HFFc6 (cell line): ENCODE data around the gene TBX20. TPM values are rescaled to one million over a fixed set of nuclear protein-coding genes. Genes with fewer than 3 reads are reported as not detected.

ENCODE experiments used
- DNase-seq: peaks from one replicate; pipeline ENCODE4 v3.0.0-alpha.2; 2018
- H3K27ac Mint-ChIP-seq: 2 replicates; pipeline ENCODE4 v1.8.0; 2020; ENCODE audit warnings: mild to moderate bottlenecking, mixed read lengths
- H3K27me3 Mint-ChIP-seq: 2 replicates; pipeline ENCODE4 v1.8.0; 2021; ENCODE audit warnings: mild to moderate bottlenecking, moderate library complexity, mixed read lengths; ENCODE audit not compliant: insufficient read depth
- H3K36me3 Mint-ChIP-seq: 2 replicates; pipeline ENCODE4 v1.8.0; 2021; ENCODE audit warnings: low read depth, mixed read lengths
- H3K4me1 Mint-ChIP-seq: 2 replicates; pipeline ENCODE4 v1.8.0; 2020; ENCODE audit warnings: low read depth, mixed read lengths
- H3K4me3 Mint-ChIP-seq: 2 replicates; pipeline ENCODE4 v1.8.0; 2020; ENCODE audit warnings: mild to moderate bottlenecking, moderate library complexity, mixed read lengths
- H3K9me3 Mint-ChIP-seq: 2 replicates; pipeline ENCODE4 v1.8.0; 2020; ENCODE audit warnings: mild to moderate bottlenecking, mixed read lengths
- total RNA-seq, 6 experiments: library from RNA; stranded (reverse); fragmentation: NEBNext Ultra II Directional; extraction: Animal tissue kit (Norgen Biotek cat#: 25700); gene quantifications; 2 replicates in 1 of 6; 3 replicates in 5 of 6; pipeline ENCODE4 v1.2.3, GENCODE V29; 2021
- TF ChIP-seq, protein P1 (sequence below): fragments of 200-600 bp; sonication (generic); IDR thresholded peaks from 2 replicates; pipeline ENCODE4 v1.5.0; 2021; ENCODE audit warnings: antibody characterized with exemption, mild to moderate bottlenecking

TBX20 gene
- total RNA-seq, 6 experiments from 2014 or later = not detected

- Mint-ChIP-seq H3K27ac (no peak overlapping the region), H3K4me1 (no peaks in the 10 kb centered on the region), H3K27me3 (peaks cover 54% of the 10 kb centered on the region), H3K9me3 (peaks cover 18% of the 10 kb centered on the region; the same call in 1 of the 2 replicates), H3K4me3 (no peak overlapping the region), H3K36me3 (no peaks in the 10 kb centered on the region)
- DNase-seq = no peak
- TF ChIP-seq, protein P1, sequence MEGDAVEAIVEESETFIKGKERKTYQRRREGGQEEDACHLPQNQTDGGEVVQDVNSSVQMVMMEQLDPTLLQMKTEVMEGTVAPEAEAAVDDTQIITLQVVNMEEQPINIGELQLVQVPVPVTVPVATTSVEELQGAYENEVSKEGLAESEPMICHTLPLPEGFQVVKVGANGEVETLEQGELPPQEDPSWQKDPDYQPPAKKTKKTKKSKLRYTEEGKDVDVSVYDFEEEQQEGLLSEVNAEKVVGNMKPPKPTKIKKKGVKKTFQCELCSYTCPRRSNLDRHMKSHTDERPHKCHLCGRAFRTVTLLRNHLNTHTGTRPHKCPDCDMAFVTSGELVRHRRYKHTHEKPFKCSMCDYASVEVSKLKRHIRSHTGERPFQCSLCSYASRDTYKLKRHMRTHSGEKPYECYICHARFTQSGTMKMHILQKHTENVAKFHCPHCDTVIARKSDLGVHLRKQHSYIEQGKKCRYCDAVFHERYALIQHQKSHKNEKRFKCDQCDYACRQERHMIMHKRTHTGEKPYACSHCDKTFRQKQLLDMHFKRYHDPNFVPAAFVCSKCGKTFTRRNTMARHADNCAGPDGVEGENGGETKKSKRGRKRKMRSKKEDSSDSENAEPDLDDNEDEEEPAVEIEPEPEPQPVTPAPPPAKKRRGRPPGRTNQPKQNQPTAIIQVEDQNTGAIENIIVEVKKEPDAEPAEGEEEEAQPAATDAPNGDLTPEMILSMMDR = no peak
Observed at GRCh38 chr7:35254496-35255442, 869 bp upstream of the TBX20 start.

DNA sequence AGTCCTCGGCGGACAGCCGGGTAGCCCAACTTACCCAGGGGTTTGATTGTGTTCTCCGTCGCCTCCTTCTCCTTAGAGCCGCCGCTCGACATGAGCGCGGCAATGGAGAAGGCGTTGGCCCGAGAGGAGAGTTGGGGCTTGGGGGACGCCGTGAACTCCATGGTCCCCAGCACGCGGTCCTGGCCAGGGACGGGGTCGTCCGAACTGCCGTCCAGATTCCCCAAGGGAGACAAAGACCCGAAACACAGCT, 515 bp downstream of the TBX20 start:
- peaks cover 14% of the 10 kb centered on the region; the same call in 1 of the 2 replicates for H3K9me3 Mint-ChIP-seq
- H3K27me3 Mint-ChIP-seq = peaks cover 55% of the 10 kb centered on the region
- no peaks in the 10 kb centered on the region for H3K36me3 Mint-ChIP-seq
- H3K4me1 Mint-ChIP-seq = no peaks in the 10 kb centered on the region
- TF ChIP-seq, protein P1 = no peak
- DNase-seq = no peak
- no peak overlapping the region for H3K27ac Mint-ChIP-seq
- no peak overlapping the region for H3K4me3 Mint-ChIP-seq

GRCh38 chr7:35252612-35253459, 1.1 kb downstream of the TBX20 start:
- Mint-ChIP-seq H3K36me3 (no peaks in the 10 kb centered on the region), H3K27me3 (peaks cover 55% of the 10 kb centered on the region)
- DNase-seq = no peak

DNA sequence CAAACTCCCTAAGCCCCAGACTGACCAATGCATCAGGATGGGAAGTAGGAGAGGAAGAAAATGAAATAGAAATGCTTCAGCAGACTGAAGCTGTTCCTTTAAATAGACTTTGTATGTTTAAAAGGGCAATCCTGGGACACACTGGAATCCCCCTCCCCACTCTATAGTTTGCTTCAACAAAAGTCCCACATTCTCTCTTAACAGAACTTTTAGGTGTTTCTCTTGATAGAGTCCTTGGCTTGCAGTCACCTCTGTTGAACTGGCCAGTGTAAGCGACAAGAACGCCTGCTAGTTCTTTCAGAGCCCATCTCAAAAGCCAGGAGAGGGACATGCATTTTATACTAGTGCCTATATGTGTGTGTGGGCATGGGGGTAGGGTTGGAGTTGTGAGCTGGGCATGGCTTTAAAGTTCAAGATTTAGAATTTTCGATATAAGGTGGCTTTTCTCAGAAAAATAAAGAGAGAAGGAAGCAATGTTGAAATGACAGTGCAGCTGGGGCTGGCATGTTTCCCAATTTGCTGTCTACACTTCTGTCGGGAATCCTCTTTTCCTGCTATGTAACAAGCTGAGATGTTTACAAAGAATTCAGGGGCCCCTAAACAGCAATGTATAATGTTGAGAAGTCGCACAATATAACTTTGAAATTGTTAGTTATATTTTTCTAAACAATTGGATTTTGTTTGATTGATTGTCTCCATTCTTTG, 2.1 kb downstream of the TBX20 start:
- H3K4me3 Mint-ChIP-seq = no peak overlapping the region
- H3K27ac Mint-ChIP-seq = no peak overlapping the region
- DNase-seq = no peak
- H3K36me3 Mint-ChIP-seq = no peaks in the 10 kb centered on the region
- H3K9me3 Mint-ChIP-seq = peaks cover 12% of the 10 kb centered on the region; the same call in 1 of the 2 replicates
- no peaks in the 10 kb centered on the region for H3K4me1 Mint-ChIP-seq
- TF ChIP-seq, protein P1 = no peak
- H3K27me3 Mint-ChIP-seq = peaks cover 47% of the 10 kb centered on the region

More at GRCh38 chr7:35252612-35253459, 1.1 kb downstream of the TBX20 start:
- H3K27ac Mint-ChIP-seq = no peak overlapping the region
- TF ChIP-seq, protein P1 = no peak
- no peak overlapping the region for H3K4me3 Mint-ChIP-seq
- H3K4me1 Mint-ChIP-seq = no peaks in the 10 kb centered on the region
- peaks cover 12% of the 10 kb centered on the region; the same call in 1 of the 2 replicates for H3K9me3 Mint-ChIP-seq

DNA sequence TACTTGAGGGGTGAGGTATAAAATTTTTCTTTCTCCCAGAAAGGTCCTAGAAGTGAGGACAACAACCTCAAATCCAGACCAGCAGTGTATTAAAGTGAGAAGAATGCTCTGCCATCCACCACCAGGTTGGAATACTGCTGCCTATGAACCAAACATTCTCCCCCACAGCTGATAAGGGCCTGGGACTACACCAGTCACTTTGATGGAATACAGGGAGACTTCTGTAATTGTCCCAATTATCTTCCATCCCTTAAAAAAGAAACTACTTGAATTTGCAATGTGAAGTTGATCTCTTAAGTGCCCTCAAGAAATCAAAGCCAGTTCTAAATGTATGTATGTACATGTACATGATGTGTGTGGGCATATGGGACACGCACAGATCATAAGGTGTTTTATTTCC, 3.0 kb downstream of the TBX20 start:
- Mint-ChIP-seq H3K4me3 (no peak overlapping the region), H3K36me3 (no peaks in the 10 kb centered on the region), H3K9me3 (peaks cover 12% of the 10 kb centered on the region; the same call in 1 of the 2 replicates), H3K27me3 (peaks cover 39% of the 10 kb centered on the region), H3K4me1 (no peaks in the 10 kb centered on the region), H3K27ac (no peak overlapping the region)
- no peak for DNase-seq
- TF ChIP-seq, protein P1 = no peak
